MG63 (cell line): ENCODE measurements around the gene SPARCL1. TPM values are rescaled to one million over a fixed set of nuclear protein-coding genes. Genes with fewer than 3 reads are reported as not detected.
"Not testable (repeated sequence)": the region's sequence is repeated elsewhere in the genome, so short reads cannot be mapped to it uniquely, and the experiment has no call there.

Experiments used
- DNase-seq: peaks from one replicate; pipeline ENCODE4 v3.0.0-alpha.2; 2020
- H3K27me3 ChIP-seq: fragments of 250-450 bp; sonication (Bioruptor Pico); 2 replicates; pipeline ENCODE4 v1.5.1; 2020; ENCODE audit warnings: mild to moderate bottlenecking, moderate library complexity
- H3K36me3 ChIP-seq: fragments of 250-450 bp; sonication (Bioruptor Pico); 2 replicates; pipeline ENCODE4 v1.5.1; 2020; ENCODE audit warnings: mild to moderate bottlenecking, moderate library complexity
- H3K4me3 ChIP-seq: fragments of 250-450 bp; sonication (Bioruptor Pico); 2 replicates; pipeline ENCODE4 v1.5.1; 2020; ENCODE audit warnings: mild to moderate bottlenecking, moderate library complexity
- H3K9me3 ChIP-seq: fragments of 250-450 bp; sonication (Bioruptor Pico); 2 replicates; pipeline ENCODE4 v1.5.1; 2020; ENCODE audit warnings: mild to moderate bottlenecking, moderate library complexity
- total RNA-seq: library from RNA; depleted of rRNA; stranded (reverse); fragments of >200 nt; shearing (Covaris generic); gene quantifications from 2 replicates; pipeline ENCODE4 v1.2.3, GENCODE V29; 2014; ENCODE audit warnings: low replicate concordance; rRNA removed

Gene SPARCL1
- total RNA-seq, 1 experiment from 2014 or later = not detected

DNA sequence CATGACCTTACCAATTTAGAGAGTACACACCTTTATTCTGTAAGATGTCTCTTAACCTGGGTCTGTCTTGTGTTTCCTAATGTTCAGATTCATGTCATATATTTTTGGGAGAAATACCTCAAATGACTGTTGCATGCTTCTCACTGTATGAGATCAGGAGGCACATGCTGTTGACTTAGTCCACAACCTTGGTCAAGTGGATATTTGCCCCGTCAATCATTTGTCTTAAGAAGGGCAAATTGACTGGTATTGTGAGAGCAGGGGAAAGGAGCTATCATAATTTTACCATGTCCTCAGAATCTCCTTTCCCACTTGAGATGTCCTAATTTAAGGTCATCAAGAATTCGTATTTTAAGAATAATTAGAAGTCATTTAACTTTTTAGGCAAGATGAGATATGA, 95.8 kb downstream of the SPARCL1 start:
- no peaks in the 10 kb centered on the region for H3K9me3 ChIP-seq
- no peak for DNase-seq
- no peaks in the 10 kb centered on the region for H3K36me3 ChIP-seq
- no peaks in the 10 kb centered on the region for H3K27me3 ChIP-seq
- H3K4me3 ChIP-seq = no peak overlapping the region

DNA sequence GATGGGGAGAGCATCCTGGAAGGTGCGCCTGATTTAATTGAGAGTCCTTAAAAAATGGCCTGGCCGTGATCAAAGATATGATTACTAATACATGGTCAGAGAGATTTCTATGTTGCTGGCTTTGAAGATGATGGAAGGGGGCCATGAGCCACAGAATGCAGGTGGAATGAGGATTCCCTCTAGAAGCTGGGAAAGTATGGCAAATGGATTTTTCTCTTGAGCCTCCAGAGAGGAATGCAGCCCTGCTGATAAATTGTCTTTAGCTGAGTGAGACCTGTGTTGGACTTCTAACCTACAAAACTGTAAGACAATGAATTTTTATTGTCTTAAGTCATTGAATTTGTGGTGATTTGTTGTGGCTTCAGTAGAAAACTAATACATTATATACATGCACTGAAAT, 99.1 kb downstream of the SPARCL1 start:
- no peak for DNase-seq
- Histone ChIP-seq H3K4me3 (no peak overlapping the region), H3K9me3 (no peaks in the 10 kb centered on the region), H3K36me3 (no peaks in the 10 kb centered on the region), H3K27me3 (no peaks in the 10 kb centered on the region)

DNA sequence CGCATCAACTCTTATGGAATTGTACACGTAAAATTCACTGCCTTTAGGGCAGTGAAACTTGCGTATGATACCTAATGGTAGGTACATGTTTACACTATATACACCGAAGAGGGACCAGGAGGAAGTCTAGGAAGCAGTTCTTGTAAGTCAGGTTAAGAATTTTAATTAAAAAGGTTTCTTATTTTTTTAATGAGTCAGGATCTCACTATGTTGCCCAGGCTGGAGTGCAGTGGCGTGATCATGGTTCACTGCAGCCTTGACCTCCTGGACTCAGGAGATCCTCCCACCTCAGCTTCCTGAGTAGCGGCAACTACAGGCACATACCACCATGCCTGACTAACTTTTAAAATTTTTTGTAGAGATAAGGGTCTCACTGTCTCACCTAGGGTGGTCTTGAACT, 100.2 kb downstream of the SPARCL1 start:
- H3K36me3 ChIP-seq = no peaks in the 10 kb centered on the region
- H3K9me3 ChIP-seq = no peaks in the 10 kb centered on the region
- no peak overlapping the region for H3K4me3 ChIP-seq
- H3K27me3 ChIP-seq = no peaks in the 10 kb centered on the region
- DNase-seq = no peak

DNA sequence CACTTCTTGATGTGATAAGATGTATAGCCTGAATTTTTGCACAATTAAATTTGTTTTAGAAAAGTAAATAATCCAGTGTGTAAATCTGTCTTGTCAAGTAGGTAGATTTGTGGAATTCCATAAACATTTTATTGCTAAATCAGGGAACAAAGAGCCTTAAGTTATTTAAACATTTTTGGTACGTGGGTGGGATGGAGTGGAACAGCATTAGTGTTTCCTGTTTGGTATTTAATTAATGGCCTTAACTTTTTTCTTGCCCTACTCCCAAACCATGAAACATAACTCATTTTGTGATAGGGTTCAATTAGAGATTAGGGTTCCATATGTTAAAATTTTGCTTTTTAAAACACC, 101.7 kb downstream of the SPARCL1 start:
- Histone ChIP-seq H3K36me3 (no peaks in the 10 kb centered on the region), H3K27me3 (no peaks in the 10 kb centered on the region), H3K4me3 (no peak overlapping the region), H3K9me3 (no peaks in the 10 kb centered on the region)
- no peak for DNase-seq

DNA sequence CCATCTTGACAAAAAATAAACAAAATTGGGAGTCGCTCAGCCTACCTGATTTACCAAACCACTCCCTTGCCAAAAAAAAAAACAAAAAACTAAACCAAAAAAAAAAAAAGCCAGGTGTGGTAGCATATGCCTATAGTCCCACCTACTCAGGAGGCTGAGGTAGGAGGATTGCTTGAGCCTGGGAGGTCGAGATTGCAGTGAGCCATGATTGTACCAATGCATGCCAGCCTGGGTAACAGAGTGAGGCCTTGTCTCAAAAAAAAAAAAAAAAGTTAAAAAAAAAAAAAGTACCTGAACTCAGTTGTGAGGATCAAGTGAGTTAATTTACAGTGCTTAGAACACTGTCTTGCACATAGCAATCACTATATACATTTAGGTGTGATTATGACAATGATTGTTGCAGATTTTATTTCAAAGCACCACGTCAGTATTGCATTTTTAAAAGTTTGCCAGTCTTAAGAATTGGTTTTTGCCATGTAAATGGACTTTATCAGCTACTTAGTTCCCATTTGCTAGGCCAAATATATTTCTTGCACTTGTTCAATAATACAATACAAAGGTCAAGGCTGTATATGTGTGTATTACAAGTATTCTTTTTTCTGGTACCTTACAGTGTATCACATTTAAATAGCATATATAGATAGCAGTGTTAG, 102.2 kb downstream of the SPARCL1 start:
- no peaks in the 10 kb centered on the region for H3K27me3 ChIP-seq
- H3K4me3 ChIP-seq = no peak overlapping the region
- no peak for DNase-seq

DNA sequence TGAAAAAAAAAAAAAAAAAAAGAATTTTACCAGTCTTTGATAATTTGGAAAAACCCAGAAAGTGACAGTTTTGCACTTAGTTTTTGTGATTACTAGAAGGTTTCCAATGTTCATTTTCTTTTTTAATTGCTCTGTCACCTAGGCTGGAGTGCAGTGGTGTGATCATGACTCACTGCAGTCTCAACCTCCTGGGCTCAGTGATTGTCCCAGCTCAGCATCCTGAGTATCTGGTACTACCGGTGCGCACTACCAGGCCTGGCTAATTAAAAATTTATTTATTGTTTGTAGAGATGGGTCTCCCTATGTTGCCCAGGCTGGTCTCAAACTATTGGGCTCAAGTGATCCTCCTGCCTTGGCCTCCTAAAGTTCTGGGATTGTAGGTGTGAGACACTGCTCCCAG, 103.5 kb downstream of the SPARCL1 start:
- no peaks in the 10 kb centered on the region for H3K9me3 ChIP-seq
- no peaks in the 10 kb centered on the region for H3K27me3 ChIP-seq
- H3K4me3 ChIP-seq = no peak overlapping the region
- no peaks in the 10 kb centered on the region for H3K36me3 ChIP-seq
- DNase-seq = no peak

More for the DNA sequence above, 102.2 kb downstream of the SPARCL1 start:
- Histone ChIP-seq H3K9me3 (no peaks in the 10 kb centered on the region), H3K36me3 (no peaks in the 10 kb centered on the region)

DNA sequence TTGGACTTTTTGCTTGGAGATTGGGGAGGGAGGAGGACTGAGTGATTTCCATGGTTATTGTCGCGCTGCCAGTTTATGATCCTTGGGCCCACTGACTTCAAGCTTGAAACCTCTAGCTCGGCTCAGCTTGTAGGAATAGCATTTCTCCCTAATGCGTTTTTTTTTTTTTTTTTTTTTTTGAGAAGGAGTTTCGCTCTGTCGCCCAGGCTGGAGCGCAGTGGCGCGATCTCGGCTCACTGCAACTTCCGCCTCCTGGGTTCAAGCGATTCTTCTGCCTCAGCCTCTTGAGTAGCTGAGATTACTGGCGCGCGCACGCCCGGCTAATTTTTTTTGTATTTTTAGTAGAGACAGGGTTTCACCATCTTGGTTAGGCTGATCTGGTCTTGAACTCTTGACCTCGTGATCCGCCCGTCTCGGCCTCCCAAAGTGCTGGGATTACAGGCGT, 105.1 kb downstream of the SPARCL1 start:
- H3K36me3 ChIP-seq, H3K9me3 ChIP-seq, H3K27me3 ChIP-seq, DNase-seq, H3K4me3 ChIP-seq: not testable (repeated sequence)

Other genes with a start within 250 kb of the SPARCL1 start
- 0.17 TPM in 1 of 2 replicates, not detected in the other for gene HSD17B13, start 206.5 kb downstream of the SPARCL1 start, total RNA-seq
- gene HSD17B11, start 138.2 kb downstream of the SPARCL1 start, total RNA-seq = 6.6 and 15.5 TPM in 2 replicates
- gene NUDT9, start 106.8 kb downstream of the SPARCL1 start, total RNA-seq = 8.4 and 9.9 TPM in 2 replicates
- gene DSPP, start 79.2 kb upstream of the SPARCL1 start, total RNA-seq = not detected in 2 replicates
- gene DMP1, start 120.9 kb upstream of the SPARCL1 start, total RNA-seq = not detected in 2 replicates